ENCODE measurements around the gene LANCL1.
"Not testable (repeated sequence)": the region's sequence is repeated elsewhere in the genome, so short reads cannot be mapped to it uniquely, and the experiment has no call there.

Gene LANCL1

GRCh38 chr2:210458395-210458794, 18.2 kb downstream of the LANCL1 start:
- no peak for DNase-seq

- DNase-seq: no peak
Measured at GRCh38 chr2:210456571-210456970, 20.0 kb downstream of the LANCL1 start.

- DNase-seq: no peak
Measured at GRCh38 chr2:210454336-210454735, 22.2 kb downstream of the LANCL1 start.

GRCh38 chr2:210452194-210452593, 24.4 kb downstream of the LANCL1 start:
- no peak for DNase-seq

- not testable (repeated sequence) for DNase-seq
Measured at GRCh38 chr2:210450942-210451341, 25.6 kb downstream of the LANCL1 start.

- DNase-seq: no peak
Measured at GRCh38 chr2:210445732-210446131, 30.8 kb downstream of the LANCL1 start.

DNA sequence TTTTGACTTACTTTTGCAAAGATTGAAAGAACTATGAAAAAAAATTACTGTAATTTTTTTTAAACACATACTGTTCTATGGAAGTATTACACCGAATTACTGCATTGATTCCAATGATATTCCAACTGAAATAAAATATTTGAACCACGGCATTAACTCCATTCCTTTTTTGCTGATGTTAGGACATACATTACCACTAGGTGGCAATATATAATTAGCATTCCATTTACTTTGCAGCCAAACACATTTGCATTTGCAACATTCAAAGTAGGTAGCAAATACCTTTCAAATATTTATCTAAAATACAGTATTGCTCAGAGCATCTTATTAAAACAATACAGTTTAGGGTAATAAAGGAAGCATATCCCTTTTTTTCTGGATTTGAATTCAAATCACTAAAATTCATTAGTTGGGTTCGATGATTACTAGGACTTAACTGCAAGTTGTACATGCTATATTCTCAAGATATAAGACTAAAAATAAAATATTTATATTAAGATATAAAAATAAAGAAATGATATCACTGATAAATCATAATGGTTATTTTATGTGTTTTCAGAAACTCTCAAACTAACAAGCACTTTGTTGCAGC, 31.3 kb downstream of the LANCL1 start:
- no peak for DNase-seq

- peak; percentile 21 for DNase-seq
Measured at GRCh38 chr2:210443527-210443926, 33.0 kb downstream of the LANCL1 start.

GRCh38 chr2:210442878-210443277, 33.7 kb downstream of the LANCL1 start:
- DNase-seq: no peak

GRCh38 chr2:210442457-210442856, 34.1 kb downstream of the LANCL1 start:
- DNase-seq: no peak

GRCh38 chr2:210440206-210440605, 36.4 kb downstream of the LANCL1 start:
- DNase-seq: peak; percentile 55

GRCh38 chr2:210435439-210435838, 41.1 kb downstream of the LANCL1 start:
- DNase-seq: no peak

DNA sequence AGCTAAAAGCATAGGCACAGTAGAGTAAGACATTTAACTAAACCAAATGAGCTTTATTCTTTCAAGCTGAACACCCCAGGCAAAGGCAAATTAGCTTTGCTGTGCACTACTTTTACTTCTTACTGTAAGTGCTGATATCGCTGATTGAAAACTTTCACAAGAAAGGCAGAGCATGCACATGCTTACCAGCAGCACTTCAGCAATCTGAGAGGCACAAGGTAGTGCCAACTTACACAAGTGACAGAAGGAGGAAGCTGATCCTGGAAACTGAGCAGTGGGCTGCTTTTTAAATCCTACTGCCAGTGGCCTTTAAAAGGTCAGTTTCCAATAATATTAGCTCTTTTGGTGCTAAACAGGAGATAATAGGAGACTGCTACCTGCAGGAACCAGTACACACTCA, 43.9 kb downstream of the LANCL1 start:
- no peak for DNase-seq

- no peak for DNase-seq
Measured at GRCh38 chr2:210429403-210430137, 47.0 kb downstream of the LANCL1 start.

GRCh38 chr2:210428393-210429179, 48.0 kb downstream of the LANCL1 start:
- no peak for DNase-seq

DNA sequence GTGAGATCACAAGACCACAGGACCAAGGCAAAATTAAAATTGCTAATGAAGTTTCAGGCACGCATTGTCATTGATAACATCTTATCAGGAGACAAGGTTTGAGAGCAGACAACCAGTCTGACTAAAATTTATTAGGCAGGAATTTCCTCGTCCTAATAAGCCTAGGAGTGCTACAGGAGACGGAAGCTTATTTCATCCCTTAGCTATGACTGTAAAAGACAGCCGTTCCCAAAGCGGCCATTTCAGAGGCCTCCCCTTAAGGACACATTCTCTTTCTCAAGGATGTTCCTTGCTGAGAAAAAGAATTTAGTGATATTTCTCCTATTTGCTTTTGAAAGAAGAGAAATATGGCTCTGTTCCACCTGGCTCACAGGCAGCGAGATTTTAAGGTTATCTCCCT, 49.2 kb downstream of the LANCL1 start:
- DNase-seq: not testable (repeated sequence)

DNA sequence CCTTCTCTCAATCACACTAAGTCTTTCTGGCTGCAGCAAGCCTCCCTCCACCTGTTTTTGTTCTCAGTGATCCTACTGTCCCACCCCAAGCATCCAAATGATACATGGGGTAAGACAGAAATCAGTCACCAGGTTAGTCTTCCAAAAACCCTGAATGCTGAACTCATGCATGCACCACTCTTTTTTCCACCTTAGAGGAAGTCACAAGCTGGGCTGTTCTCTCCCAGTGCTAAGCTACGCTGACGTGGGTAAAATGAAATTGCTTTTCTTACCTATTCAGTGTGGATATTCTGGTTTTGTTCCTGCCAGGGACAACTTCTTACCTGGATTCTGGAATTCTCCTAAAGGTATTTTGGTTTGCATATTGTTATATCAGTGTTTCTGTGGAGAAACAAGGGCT, 54.2 kb downstream of the LANCL1 start:
- no peak for DNase-seq

DNA sequence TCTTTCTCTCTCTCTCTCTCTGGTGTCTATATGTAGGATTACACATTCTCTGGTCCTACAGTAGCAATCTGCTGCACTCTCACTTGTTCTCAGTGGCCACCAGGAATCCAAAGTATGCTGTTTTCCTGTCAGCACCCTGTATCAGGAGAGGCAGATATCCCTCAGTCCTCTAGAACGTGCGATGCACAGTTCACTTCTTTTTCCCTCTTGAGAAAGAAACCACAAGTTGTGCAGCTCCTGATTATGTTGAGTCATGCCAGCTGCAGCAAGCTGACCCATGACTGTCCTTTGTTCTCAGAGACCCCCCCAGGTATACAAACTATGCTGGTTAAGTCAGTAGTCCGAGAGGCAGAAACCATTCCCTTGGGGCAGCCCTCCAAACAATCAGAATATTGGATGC, 54.6 kb downstream of the LANCL1 start:
- peak; percentile 14 for DNase-seq

- DNase-seq: no peak
Measured at GRCh38 chr2:210412660-210413059, 63.9 kb downstream of the LANCL1 start.

DNA sequence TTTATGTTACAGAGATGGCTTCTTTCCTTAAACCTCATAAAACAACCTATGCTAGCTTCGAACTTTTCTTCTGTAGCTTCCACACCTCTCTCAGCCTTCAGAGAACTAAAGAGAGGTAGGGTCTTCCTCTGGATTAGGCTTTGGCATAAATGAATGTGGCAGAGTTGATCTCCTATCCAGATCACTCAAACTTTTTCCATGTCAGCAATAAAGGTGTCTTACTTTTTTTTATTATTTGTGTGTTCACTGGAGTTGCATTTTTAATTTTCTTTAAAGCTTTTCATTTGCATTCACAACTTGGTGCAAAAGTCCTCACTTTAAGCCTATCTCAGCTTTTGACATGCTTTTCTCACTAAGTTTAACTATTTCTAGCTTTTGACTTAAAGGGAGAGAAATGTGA, 66.0 kb downstream of the LANCL1 start:
- DNase-seq: no peak

- no peak for DNase-seq
Measured at GRCh38 chr2:210399440-210400041, 77.0 kb downstream of the LANCL1 start.

DNA sequence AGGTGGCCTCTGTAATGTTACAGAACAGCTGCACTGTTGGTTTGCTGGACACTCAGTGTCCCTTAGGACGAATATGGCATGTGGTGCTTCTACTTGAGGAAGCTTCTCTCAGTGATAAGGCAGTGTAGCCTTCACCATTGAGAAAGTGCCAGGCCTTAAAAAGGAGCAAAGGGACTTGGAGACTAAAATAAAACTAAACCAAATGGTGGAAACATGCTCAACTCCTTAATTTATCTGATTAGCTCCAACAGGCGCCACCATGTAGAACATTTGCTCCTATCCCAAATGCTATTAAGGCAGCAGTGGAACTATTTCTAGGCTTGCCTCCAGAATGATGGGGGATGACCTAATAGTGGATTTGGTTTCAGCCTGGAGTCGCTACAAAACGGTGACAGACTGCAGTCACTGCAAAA, 84.1 kb downstream of the LANCL1 start:
- DNase-seq: no peak

GRCh38 chr2:210389856-210390255, 86.7 kb downstream of the LANCL1 start:
- no peak for DNase-seq

DNA sequence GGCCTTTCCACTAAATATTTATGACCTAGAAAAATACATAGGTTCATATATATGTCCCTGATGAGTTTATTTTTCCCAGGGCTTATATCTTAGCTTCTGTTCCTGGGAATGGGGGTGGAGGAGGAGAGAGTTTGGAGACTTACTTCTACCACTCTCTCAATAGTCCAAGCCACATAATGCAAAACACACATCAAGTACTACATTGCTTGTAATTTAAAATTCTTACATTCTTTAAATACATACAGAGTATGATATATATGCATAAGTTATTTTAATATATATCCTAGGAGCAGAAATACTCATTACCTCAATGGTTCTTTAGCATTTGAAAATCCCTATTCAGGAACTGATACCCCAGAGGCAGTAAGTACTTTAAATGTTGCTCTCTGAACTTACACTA, 88.4 kb downstream of the LANCL1 start:
- DNase-seq: no peak

Measured in DMS79 (cell line).